ENCODE measurements around the gene TAMM41.

DNA sequence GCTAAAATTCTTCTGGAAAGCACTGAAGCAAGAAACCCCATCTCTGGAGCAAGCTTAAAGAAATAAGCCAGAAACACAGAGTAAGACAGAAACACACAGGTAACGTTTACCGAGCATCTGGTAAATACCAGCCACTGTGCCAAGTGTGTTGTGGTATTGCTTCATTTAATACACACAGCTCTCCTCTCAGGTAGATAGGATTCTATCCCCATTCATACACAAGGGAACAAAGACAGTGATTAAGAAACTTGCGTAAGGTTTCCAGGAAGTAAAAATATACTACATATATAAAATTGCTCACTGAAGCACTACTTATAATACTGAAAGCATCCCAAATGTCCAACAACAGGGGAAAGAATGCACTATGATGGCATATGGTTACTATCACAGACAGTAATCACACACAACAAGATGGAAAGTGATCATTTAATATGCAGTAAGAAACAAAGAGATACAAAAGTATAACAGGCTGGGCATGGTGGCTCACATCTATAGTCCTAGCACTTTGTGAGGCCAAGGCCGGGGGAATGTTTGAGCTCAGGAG, 27.5 kb downstream of the TAMM41 start:
- TF ChIP-seq, protein P1, sequence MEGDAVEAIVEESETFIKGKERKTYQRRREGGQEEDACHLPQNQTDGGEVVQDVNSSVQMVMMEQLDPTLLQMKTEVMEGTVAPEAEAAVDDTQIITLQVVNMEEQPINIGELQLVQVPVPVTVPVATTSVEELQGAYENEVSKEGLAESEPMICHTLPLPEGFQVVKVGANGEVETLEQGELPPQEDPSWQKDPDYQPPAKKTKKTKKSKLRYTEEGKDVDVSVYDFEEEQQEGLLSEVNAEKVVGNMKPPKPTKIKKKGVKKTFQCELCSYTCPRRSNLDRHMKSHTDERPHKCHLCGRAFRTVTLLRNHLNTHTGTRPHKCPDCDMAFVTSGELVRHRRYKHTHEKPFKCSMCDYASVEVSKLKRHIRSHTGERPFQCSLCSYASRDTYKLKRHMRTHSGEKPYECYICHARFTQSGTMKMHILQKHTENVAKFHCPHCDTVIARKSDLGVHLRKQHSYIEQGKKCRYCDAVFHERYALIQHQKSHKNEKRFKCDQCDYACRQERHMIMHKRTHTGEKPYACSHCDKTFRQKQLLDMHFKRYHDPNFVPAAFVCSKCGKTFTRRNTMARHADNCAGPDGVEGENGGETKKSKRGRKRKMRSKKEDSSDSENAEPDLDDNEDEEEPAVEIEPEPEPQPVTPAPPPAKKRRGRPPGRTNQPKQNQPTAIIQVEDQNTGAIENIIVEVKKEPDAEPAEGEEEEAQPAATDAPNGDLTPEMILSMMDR (IDR thresholded peaks at IDR 0.05) = no peak
- TF ChIP-seq EZH2 (IDR thresholded peaks at IDR 0.05; ENCODE audit: borderline replicate concordance, insufficient read depth, low read depth, low read length, poor library complexity, severe bottlenecking) = no peak

Measured in B cell (primary cell).